GM12878 (cell line): Measurements from ENCODE around the gene CHPT1. TPM values are rescaled to one million over a fixed set of nuclear protein-coding genes. Genes with fewer than 3 reads are reported as not detected.

Experiments used
- ATAC-seq: fragments of 200-7000 bp; cut with Tn5 transposase; 3 replicates; pipeline ENCODE4 v1.9.1; 2020; ENCODE audit warnings: mild to moderate bottlenecking, moderate library complexity
- BruUV-seq: library from RNA; stranded (reverse); fragments of 400-500 nt; replicated peaks from 2 replicates; lab custom pipeline; 2021; lab: Mats Ljungman, UMichigan
- CTCF ChIA-PET: fragments of 300-600 bp; sonication (Branson Sonifier 250); formaldehyde crosslinking; extraction: SDS; loops from one replicate; lab custom pipeline; 2021; ENCODE audit warnings: inconsistent platforms; lab: Yijun Ruan, JAX
- POLR2A ChIA-PET: fragments of 350-600 bp; formaldehyde crosslinking; extraction: SDS; loops from one replicate; lab custom pipeline; 2021; ENCODE audit warnings: inconsistent platforms; lab: Charles Lee
- RAD21 ChIA-PET: fragments of 300-600 bp; sonication (Branson Sonifier 250); formaldehyde crosslinking; loops from one replicate; lab custom pipeline; 2023; ENCODE audit warnings: antibody characterized with exemption; ENCODE audit not compliant: unreplicated experiment; lab: Charles Lee
- SMC1A ChIA-PET: fragments of 300-600 bp; sonication (Branson Sonifier 250); formaldehyde crosslinking; loops from one replicate; lab custom pipeline; 2023; ENCODE audit not compliant: unreplicated experiment, uncharacterized antibody; lab: Charles Lee
- DNase-seq: peaks from one replicate; pipeline ENCODE4 v3.0.0-alpha.2; 2011; ENCODE audit warnings: low read depth, low spot score
- FAIRE-seq: peaks from 3 replicates; lab custom pipeline; 2011; peaks lifted over from hg19 to GRCh38; lab: Jason Lieb, UNC
- H2AFZ ChIP-seq: 2 replicates; pipeline ENCODE4 v1.6.0; 2011; ENCODE audit warnings: low read depth, low read length, control low read depth; ENCODE audit not compliant: control insufficient read depth
- H3K27ac ChIP-seq: 2 replicates; pipeline ENCODE4 v1.5.1; 2011; ENCODE audit warnings: control low read depth; ENCODE audit not compliant: control insufficient read depth, insufficient read depth
- H3K27me3 ChIP-seq, 2 experiments: replicated peaks in 1 of 2; 2 replicates each; pipeline versions ENCODE4 v1.6.0 to v1.6.1; 2011; ENCODE audit warnings: low read length in 1 of 2; ENCODE audit not compliant: control insufficient read depth in 2 of 2, insufficient read depth in 2 of 2
- H3K36me3 ChIP-seq, 2 experiments: 2 replicates each; pipeline ENCODE4 v1.5.1; 2011; ENCODE audit warnings: low read length in 1 of 2; ENCODE audit not compliant: control insufficient read depth in 2 of 2, insufficient read depth in 2 of 2
- H3K4me1 ChIP-seq: 2 replicates; pipeline ENCODE4 v1.6.1; 2011; ENCODE audit warnings: mild to moderate bottlenecking, low read length, moderate library complexity, mixed read lengths; ENCODE audit not compliant: control insufficient read depth, insufficient read depth
- H3K4me2 ChIP-seq: 2 replicates; pipeline ENCODE4 v1.6.0; 2011; ENCODE audit warnings: control low read depth; ENCODE audit not compliant: control insufficient read depth, insufficient read depth
- H3K4me3 ChIP-seq: fragments of 200-600 bp; sonication (generic); 2 replicates; pipeline ENCODE4 v1.5.1; 2016
- H3K79me2 ChIP-seq: 2 replicates; pipeline ENCODE4 v1.6.0; 2011; ENCODE audit warnings: low read length; ENCODE audit not compliant: control insufficient read depth, insufficient read depth
- H3K9ac ChIP-seq: 2 replicates; pipeline ENCODE4 v1.8.0; 2011; ENCODE audit warnings: low read length, control low read depth, mixed read lengths; ENCODE audit not compliant: control insufficient read depth, insufficient read depth
- H3K9me3 ChIP-seq: replicated peaks from 3 replicates; pipeline ENCODE4 v1.5.1; 2011; ENCODE audit warnings: mild to moderate bottlenecking, low read length; ENCODE audit not compliant: control insufficient read depth, insufficient read depth
- H4K20me1 ChIP-seq: 2 replicates; pipeline ENCODE4 v1.6.0; 2011; ENCODE audit not compliant: control insufficient read depth, insufficient read depth
- CBX5 ChIP-seq: sonication (generic); IDR thresholded peaks from 2 replicates; pipeline ENCODE4 v1.6.1; 2016; ENCODE audit warnings: low read depth, moderate library complexity, mild to moderate bottlenecking, inconsistent platforms
- ELK1 ChIP-seq: IDR thresholded peaks from 2 replicates; pipeline ENCODE4 v1.6.1; 2012; ENCODE audit warnings: low read depth, low read length, improper control_type of control experiment
- HDGF ChIP-seq: fragments of 450-650 bp; IDR thresholded peaks from 2 replicates; pipeline ENCODE4 v1.6.1; 2016; ENCODE audit warnings: antibody characterized with exemption
- LARP7 ChIP-seq: fragments of 450-650 bp; IDR thresholded peaks from 2 replicates; pipeline ENCODE4 v1.6.1; 2017; ENCODE audit warnings: mild to moderate bottlenecking
- MEF2B ChIP-seq: fragments of 450-650 bp; IDR thresholded peaks from 2 replicates; pipeline ENCODE4 v1.6.1; 2018; ENCODE audit warnings: mild to moderate bottlenecking, moderate library complexity; ENCODE audit not compliant: partially characterized antibody, poor library complexity, severe bottlenecking
- MTA3 ChIP-seq: IDR thresholded peaks from 2 replicates; pipeline ENCODE4 v1.6.1; 2012; ENCODE audit warnings: low read length, inconsistent platforms, borderline replicate concordance
- MXI1 ChIP-seq: fragments of 150-350 bp; IDR thresholded peaks from 2 replicates; pipeline ENCODE4 v1.6.1; 2011; ENCODE audit warnings: low read depth, mild to moderate bottlenecking, inconsistent platforms, low read length, improper control_type of control experiment
- NFYA ChIP-seq: IDR thresholded peaks from 2 replicates; pipeline ENCODE4 v1.6.1; 2011; ENCODE audit warnings: low read depth, mild to moderate bottlenecking, low read length, improper control_type of control experiment, borderline replicate concordance
- NR2F1 ChIP-seq: fragments of 450-650 bp; conservative IDR thresholded peaks from 2 replicates; pipeline ENCODE4 v1.6.1; 2017; ENCODE audit warnings: mild to moderate bottlenecking
- RUNX3 ChIP-seq: IDR thresholded peaks from 2 replicates; pipeline ENCODE4 v1.6.1; 2012; ENCODE audit warnings: low read length, inconsistent platforms
- SMC3 ChIP-seq: IDR thresholded peaks from 2 replicates; pipeline ENCODE4 v1.6.1; 2011; ENCODE audit warnings: low read length, improper control_type of control experiment, borderline replicate concordance
- USF2 ChIP-seq: IDR thresholded peaks from 2 replicates; pipeline ENCODE4 v1.6.1; 2011; ENCODE audit warnings: low read depth, low read length, improper control_type of control experiment, borderline replicate concordance
- ZNF207 ChIP-seq: fragments of 450-650 bp; IDR thresholded peaks from 2 replicates; pipeline ENCODE4 v1.6.1; 2014; ENCODE audit warnings: antibody characterized with exemption, mild to moderate bottlenecking, borderline replicate concordance
- ZNF217 ChIP-seq: fragments of 450-650 bp; IDR thresholded peaks from 2 replicates; pipeline ENCODE4 v1.6.1; 2017; ENCODE audit warnings: antibody characterized with exemption, mild to moderate bottlenecking
- ZZZ3 ChIP-seq: IDR thresholded peaks from 2 replicates; pipeline ENCODE4 v1.6.1; 2011; ENCODE audit warnings: low read depth; ENCODE audit not compliant: control insufficient read depth, insufficient read length
- WGBS: methylation state at CpG from one replicate; pipeline ENCODE4 v1.1.6; 2016; ENCODE audit warnings: low lambda C conversion rate; ENCODE audit not compliant: insufficient replicate concordance, insufficient coverage; ENCODE audit errors: missing lambda C conversion rate; 5-methylcytosine and 5-hydroxymethylcytosine counted together
- in situ Hi-C: fragments of 300-500 bp; cut with MboI; formaldehyde crosslinking; loops from 9 replicates; pipeline ENCODE4 v1.14.3; 2018; ENCODE audit warnings: mixed read lengths
- intact Hi-C: fragments of 100-400 bp; cut with micrococcal nuclease; formaldehyde crosslinking; loops from one replicate; pipeline ENCODE4 v1.14.2; 2022; ENCODE audit not compliant: unreplicated experiment
- polyA plus RNA-seq, 11 experiments: library from polyadenylated mRNA; depleted of rRNA in 4 of 11; unstranded in 6 of 11; stranded (reverse) in 5 of 11; fragments of >200 nt; fragmentation: Nextera tagmentation in 4 of 11; fragmentation: Illumina TruSeq in 1 of 11; extraction: Ambion mirVana in 4 of 11; extraction: Trizol in 1 of 11; gene quantifications; 1 replicate in 1 of 11; 2 replicates in 10 of 11; pipeline versions ENCODE4 v1.2.1 to v1.2.3, GENCODE V29; 2011 to 2016; ENCODE audit warnings: inconsistent platforms in 2 of 11, missing spikeins in 2 of 11, low read depth in 1 of 11
- total RNA-seq, 4 experiments: library from RNA; depleted of rRNA in 3 of 4; stranded (reverse); fragments of >200 nt in 3 of 4; fragmentation: Illumina TruSeq in 1 of 4; extraction: Trizol in 1 of 4; gene quantifications; 2 replicates each; pipeline versions ENCODE4 v1.2.1 to v1.2.3, GENCODE V29; 2013 to 2021

The CHPT1 gene
- total and polyA plus RNA-seq, 10 of the 15 experiments (the other 5 are each of a cell fraction or from before 2014, with no cell fraction given) = 0.85 to 10.2 (median 3.9) TPM

GRCh38 chr12:101743724-101744472, 46.5 kb downstream of the CHPT1 start (continued):
- TF ChIP-seq ZZZ3 (no peak), ZNF207 (no peak), USF2 (no peak), NFYA (no peak), MTA3 (0 out of 2 replicates have a peak, but pooled peaks have one; percentile 53), MXI1 (no peak), MEF2B (no peak), SMC3 (no peak), CBX5 (no peak)

GRCh38 chr12:101745481-101745880, 48.0 kb downstream of the CHPT1 start:
- WGBS = 95% methylated on average over 3 of the region's 3 CpGs
- Histone ChIP-seq H3K27ac (no peak overlapping the region), H3K4me1 (peaks cover 17% of the 10 kb centered on the region), H3K79me2 (no peaks in the 10 kb centered on the region), H3K9ac (no peak overlapping the region), H4K20me1 (no peaks in the 10 kb centered on the region), H3K4me3 (no peak overlapping the region), H2AFZ (no peak overlapping the region), H3K4me2 (no peak overlapping the region), H3K36me3 (peaks cover 5 to 15% of the 10 kb centered on the region in 2 experiments), H3K27me3 (no peaks in the 10 kb centered on the region), H3K9me3 (no peaks in the 10 kb centered on the region)
- POLR2A ChIA-PET = no interaction called here
- FAIRE-seq (no peak), DNase-seq (no peak), ATAC-seq (no peak)
- in situ Hi-C loops (no loop called here), intact Hi-C loops (no loop called here)
- BruUV-seq = no TSS peak
- RAD21 ChIA-PET = no interaction called here
- SMC1A ChIA-PET = interaction anchor here (0.9 to 1.4 kb wide), 3 partner anchors 10 to 46 kb away, joined by 3 to 5 read pairs (median 5); no protein-coding TSS in a partner anchor
- CTCF ChIA-PET = interaction anchor here (1.1 to 2.4 kb wide), 4 partner anchors 10 to 85 kb away, joined by 4 to 12 read pairs (median 5); partner anchors contain the start of gene GNPTAB
- TF ChIP-seq LARP7 (no peak), RUNX3 (no peak), ZNF217 (no peak), ELK1 (no peak), HDGF (no peak), NR2F1 (no peak)
